Hepatocyte (in vitro differentiated cells): ENCODE results near the gene PRKAG2.

Experiments used
- CTCF ChIP-seq: fragments of 200-600 bp; sonication (generic); IDR thresholded peaks from 2 replicates; pipeline ENCODE4 v1.5.1; 2016; ENCODE audit warnings: antibody characterized with exemption, mild to moderate bottlenecking; ENCODE audit not compliant: poor library complexity
- EZH2 ChIP-seq: fragments of 200-600 bp; sonication (generic); IDR thresholded peaks from 2 replicates; pipeline ENCODE4 v1.6.1; 2016; ENCODE audit warnings: antibody characterized with exemption, mild to moderate bottlenecking, borderline replicate concordance
- EZH2phosphoT487 ChIP-seq: fragments of 200-600 bp; sonication (generic); IDR thresholded peaks from one replicate; pipeline ENCODE4 v1.6.1; 2018; ENCODE audit warnings: antibody characterized with exemption, mild to moderate bottlenecking, low read depth, moderate library complexity; ENCODE audit not compliant: unreplicated experiment, severe bottlenecking

GRCh38 chr7:151862606-151863381 is 14.1 kb downstream of the PRKAG2 start:
- TF ChIP-seq CTCF = no peak
- no peak for TF ChIP-seq EZH2phosphoT487
- TF ChIP-seq EZH2 = no peak
